PFSK-1 (cell line): ENCODE results near the gene PUS1.

ENCODE experiments used
- POLR2AphosphoS5 ChIP-seq: IDR thresholded peaks from 2 replicates; pipeline ENCODE4 v1.6.1; 2012; ENCODE audit warnings: low read depth, mild to moderate bottlenecking, control low read depth, low read length, moderate library complexity
- TAF1 ChIP-seq: IDR thresholded peaks from 2 replicates; pipeline ENCODE4 v1.6.1; 2012; ENCODE audit warnings: low read length, control low read depth, borderline replicate concordance; ENCODE audit not compliant: insufficient read depth

DNA sequence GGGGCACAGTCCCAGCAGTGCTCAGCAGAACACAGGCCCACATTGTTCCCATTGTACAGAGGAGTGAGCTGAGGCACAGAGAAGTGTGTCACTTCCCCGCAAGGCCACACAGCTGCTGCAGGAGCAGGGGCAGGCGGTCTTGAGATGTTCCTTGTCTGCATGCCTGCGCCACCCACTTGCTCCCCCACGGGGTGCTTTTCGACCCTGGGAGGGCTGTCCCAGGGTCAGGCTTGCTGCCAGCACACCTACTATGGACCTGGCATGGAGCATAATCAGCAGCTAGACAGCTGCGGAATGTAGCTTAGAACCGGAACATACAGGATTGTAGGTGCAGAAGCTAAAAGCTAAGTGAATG lies 12.9 kb downstream of the PUS1 start:
- TF ChIP-seq TAF1 (no peak), POLR2AphosphoS5 (no peak)
